GM12878 (cell line): Measurements from ENCODE around the gene RIOX2. TPM values are rescaled to one million over a fixed set of nuclear protein-coding genes. Genes with fewer than 3 reads are reported as not detected.

ENCODE experiments used
- ATAC-seq: fragments of 200-7000 bp; cut with Tn5 transposase; 3 replicates; pipeline ENCODE4 v1.9.1; 2020; ENCODE audit warnings: mild to moderate bottlenecking, moderate library complexity
- BruUV-seq: library from RNA; stranded (reverse); fragments of 400-500 nt; replicated peaks from 2 replicates; lab custom pipeline; 2021; lab: Mats Ljungman, UMichigan
- CTCF ChIA-PET: fragments of 300-600 bp; sonication (Branson Sonifier 250); formaldehyde crosslinking; extraction: SDS; loops from one replicate; lab custom pipeline; 2021; ENCODE audit warnings: inconsistent platforms; lab: Yijun Ruan, JAX
- POLR2A ChIA-PET: fragments of 350-600 bp; formaldehyde crosslinking; extraction: SDS; loops from one replicate; lab custom pipeline; 2021; ENCODE audit warnings: inconsistent platforms; lab: Charles Lee
- RAD21 ChIA-PET: fragments of 300-600 bp; sonication (Branson Sonifier 250); formaldehyde crosslinking; loops from one replicate; lab custom pipeline; 2023; ENCODE audit warnings: antibody characterized with exemption; ENCODE audit not compliant: unreplicated experiment; lab: Charles Lee
- SMC1A ChIA-PET: fragments of 300-600 bp; sonication (Branson Sonifier 250); formaldehyde crosslinking; loops from one replicate; lab custom pipeline; 2023; ENCODE audit not compliant: unreplicated experiment, uncharacterized antibody; lab: Charles Lee
- DNase-seq: peaks from one replicate; pipeline ENCODE4 v3.0.0-alpha.2; 2011; ENCODE audit warnings: low read depth, low spot score
- FAIRE-seq: peaks from 3 replicates; lab custom pipeline; 2011; peaks lifted over from hg19 to GRCh38; lab: Jason Lieb, UNC
- H2AFZ ChIP-seq: 2 replicates; pipeline ENCODE4 v1.6.0; 2011; ENCODE audit warnings: low read depth, low read length, control low read depth; ENCODE audit not compliant: control insufficient read depth
- H3K27ac ChIP-seq: 2 replicates; pipeline ENCODE4 v1.5.1; 2011; ENCODE audit warnings: control low read depth; ENCODE audit not compliant: control insufficient read depth, insufficient read depth
- H3K27me3 ChIP-seq, 2 experiments: replicated peaks in 1 of 2; 2 replicates each; pipeline versions ENCODE4 v1.6.0 to v1.6.1; 2011; ENCODE audit warnings: low read length in 1 of 2; ENCODE audit not compliant: control insufficient read depth in 2 of 2, insufficient read depth in 2 of 2
- H3K36me3 ChIP-seq, 2 experiments: 2 replicates each; pipeline ENCODE4 v1.5.1; 2011; ENCODE audit warnings: low read length in 1 of 2; ENCODE audit not compliant: control insufficient read depth in 2 of 2, insufficient read depth in 2 of 2
- H3K4me1 ChIP-seq: 2 replicates; pipeline ENCODE4 v1.6.1; 2011; ENCODE audit warnings: mild to moderate bottlenecking, low read length, moderate library complexity, mixed read lengths; ENCODE audit not compliant: control insufficient read depth, insufficient read depth
- H3K4me2 ChIP-seq: 2 replicates; pipeline ENCODE4 v1.6.0; 2011; ENCODE audit warnings: control low read depth; ENCODE audit not compliant: control insufficient read depth, insufficient read depth
- H3K4me3 ChIP-seq: fragments of 200-600 bp; sonication (generic); 2 replicates; pipeline ENCODE4 v1.5.1; 2016
- H3K79me2 ChIP-seq: 2 replicates; pipeline ENCODE4 v1.6.0; 2011; ENCODE audit warnings: low read length; ENCODE audit not compliant: control insufficient read depth, insufficient read depth
- H3K9ac ChIP-seq: 2 replicates; pipeline ENCODE4 v1.8.0; 2011; ENCODE audit warnings: low read length, control low read depth, mixed read lengths; ENCODE audit not compliant: control insufficient read depth, insufficient read depth
- H3K9me3 ChIP-seq: replicated peaks from 3 replicates; pipeline ENCODE4 v1.5.1; 2011; ENCODE audit warnings: mild to moderate bottlenecking, low read length; ENCODE audit not compliant: control insufficient read depth, insufficient read depth
- H4K20me1 ChIP-seq: 2 replicates; pipeline ENCODE4 v1.6.0; 2011; ENCODE audit not compliant: control insufficient read depth, insufficient read depth
- BHLHE40 ChIP-seq, 2 experiments: fragments of 450-650 bp in 1 of 2; IDR thresholded peaks; 2 replicates each; pipeline ENCODE4 v1.6.1; 2011 to 2017; ENCODE audit warnings: low read depth in 2 of 2, borderline replicate concordance in 1 of 2, improper control_type of control experiment in 1 of 2, low read length in 1 of 2, mild to moderate bottlenecking in 1 of 2
- FOS ChIP-seq: IDR thresholded peaks from 3 replicates; pipeline ENCODE4 v1.6.1; 2011; ENCODE audit warnings: borderline replicate concordance; ENCODE audit not compliant: insufficient read length; ENCODE audit errors: extremely low read depth
- IRF4 ChIP-seq: IDR thresholded peaks from 2 replicates; pipeline ENCODE4 v1.6.1; 2011; ENCODE audit warnings: low read depth, low read length
- NR2C1 ChIP-seq: fragments of 450-650 bp; IDR thresholded peaks from 2 replicates; pipeline ENCODE4 v1.6.1; 2017; ENCODE audit warnings: antibody characterized with exemption, mild to moderate bottlenecking, moderate library complexity
- WGBS: methylation state at CpG from one replicate; pipeline ENCODE4 v1.1.6; 2016; ENCODE audit warnings: low lambda C conversion rate; ENCODE audit not compliant: insufficient replicate concordance, insufficient coverage; ENCODE audit errors: missing lambda C conversion rate; 5-methylcytosine and 5-hydroxymethylcytosine counted together
- in situ Hi-C: fragments of 300-500 bp; cut with MboI; formaldehyde crosslinking; loops from 9 replicates; pipeline ENCODE4 v1.14.3; 2018; ENCODE audit warnings: mixed read lengths
- intact Hi-C: fragments of 100-400 bp; cut with micrococcal nuclease; formaldehyde crosslinking; loops from one replicate; pipeline ENCODE4 v1.14.2; 2022; ENCODE audit not compliant: unreplicated experiment
- polyA plus RNA-seq, 11 experiments: library from polyadenylated mRNA; depleted of rRNA in 4 of 11; unstranded in 6 of 11; stranded (reverse) in 5 of 11; fragments of >200 nt; fragmentation: Nextera tagmentation in 4 of 11; fragmentation: Illumina TruSeq in 1 of 11; extraction: Ambion mirVana in 4 of 11; extraction: Trizol in 1 of 11; gene quantifications; 1 replicate in 1 of 11; 2 replicates in 10 of 11; pipeline versions ENCODE4 v1.2.1 to v1.2.3, GENCODE V29; 2011 to 2016; ENCODE audit warnings: inconsistent platforms in 2 of 11, missing spikeins in 2 of 11, low read depth in 1 of 11
- total RNA-seq, 4 experiments: library from RNA; depleted of rRNA in 3 of 4; stranded (reverse); fragments of >200 nt in 3 of 4; fragmentation: Illumina TruSeq in 1 of 4; extraction: Trizol in 1 of 4; gene quantifications; 2 replicates each; pipeline versions ENCODE4 v1.2.1 to v1.2.3, GENCODE V29; 2013 to 2021
- TF ChIP-seq, protein P1 (sequence below): fragments of 450-650 bp; IDR thresholded peaks from 2 replicates; pipeline ENCODE4 v1.6.1; 2016; ENCODE audit warnings: mild to moderate bottlenecking
- TF ChIP-seq, protein P2 (sequence below), 3 experiments: IDR thresholded peaks in 2 of 3; conservative IDR thresholded peaks in 1 of 3; 2 replicates each; pipeline ENCODE4 v1.5.1; 2011; ENCODE audit warnings: low read depth in 3 of 3, low read length in 3 of 3, mild to moderate bottlenecking in 3 of 3, control low read depth in 2 of 3, moderate library complexity in 2 of 3, inconsistent platforms in 1 of 3, mixed read lengths in 1 of 3; ENCODE audit not compliant: control insufficient read depth in 2 of 3, insufficient read depth in 1 of 3; ENCODE audit errors: extremely low read depth in 1 of 3
- TF ChIP-seq, protein P3 (sequence below): IDR thresholded peaks from 2 replicates; pipeline ENCODE4 v1.6.1; 2011; ENCODE audit warnings: borderline replicate concordance, low read depth, mild to moderate bottlenecking, moderate library complexity, mixed read lengths, low read length; ENCODE audit not compliant: insufficient read depth; ENCODE audit errors: extremely low read length

Gene RIOX2
- total and polyA plus RNA-seq, 10 of the 15 experiments (the other 5 are each of a cell fraction or from before 2014, with no cell fraction given) = 24.1 to 52.6 (median 44.0) TPM

DNA sequence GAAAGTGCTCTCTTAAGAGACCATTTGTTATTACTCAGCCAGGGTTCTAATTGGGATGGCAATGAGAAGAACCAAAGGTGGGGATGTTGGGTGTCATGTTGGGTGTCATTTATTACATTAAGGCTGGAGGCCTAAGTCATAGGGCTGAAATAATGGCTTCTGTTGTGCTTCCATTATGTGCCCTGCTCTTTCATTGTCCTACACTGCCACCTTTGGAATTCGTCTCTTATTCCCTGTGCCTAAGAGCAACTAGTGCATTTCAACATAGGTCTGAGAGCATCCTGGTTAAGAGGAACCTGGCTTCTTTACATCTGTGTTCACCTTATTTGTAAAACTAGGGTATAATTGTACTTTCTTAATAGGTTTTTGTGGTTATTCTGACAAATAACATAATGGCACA, 32.2 kb downstream of the RIOX2 start:
- intact Hi-C loops = no loop called here
- no peaks in the 10 kb centered on the region for H3K79me2 ChIP-seq
- H3K4me1 ChIP-seq = no peaks in the 10 kb centered on the region
- no TSS peak for BruUV-seq
- no peaks in the 10 kb centered on the region for H3K27me3 ChIP-seq
- H2AFZ ChIP-seq = no peak overlapping the region
- no peaks in the 10 kb centered on the region for H3K9me3 ChIP-seq
- H3K9ac ChIP-seq = no peak overlapping the region
- in situ Hi-C loops = no loop called here
- ATAC-seq (no peak), FAIRE-seq (no peak), DNase-seq (no peak)
- H3K36me3 ChIP-seq = peaks cover 0 to 18% of the 10 kb centered on the region in 2 experiments; a peak in 2 of 4 replicates
- SMC1A ChIA-PET = no interaction called here
- H4K20me1 ChIP-seq = no peaks in the 10 kb centered on the region
- TF ChIP-seq, protein P1, sequence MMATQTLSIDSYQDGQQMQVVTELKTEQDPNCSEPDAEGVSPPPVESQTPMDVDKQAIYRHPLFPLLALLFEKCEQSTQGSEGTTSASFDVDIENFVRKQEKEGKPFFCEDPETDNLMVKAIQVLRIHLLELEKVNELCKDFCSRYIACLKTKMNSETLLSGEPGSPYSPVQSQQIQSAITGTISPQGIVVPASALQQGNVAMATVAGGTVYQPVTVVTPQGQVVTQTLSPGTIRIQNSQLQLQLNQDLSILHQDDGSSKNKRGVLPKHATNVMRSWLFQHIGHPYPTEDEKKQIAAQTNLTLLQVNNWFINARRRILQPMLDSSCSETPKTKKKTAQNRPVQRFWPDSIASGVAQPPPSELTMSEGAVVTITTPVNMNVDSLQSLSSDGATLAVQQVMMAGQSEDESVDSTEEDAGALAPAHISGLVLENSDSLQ = no peak
- TF ChIP-seq, protein P2, sequence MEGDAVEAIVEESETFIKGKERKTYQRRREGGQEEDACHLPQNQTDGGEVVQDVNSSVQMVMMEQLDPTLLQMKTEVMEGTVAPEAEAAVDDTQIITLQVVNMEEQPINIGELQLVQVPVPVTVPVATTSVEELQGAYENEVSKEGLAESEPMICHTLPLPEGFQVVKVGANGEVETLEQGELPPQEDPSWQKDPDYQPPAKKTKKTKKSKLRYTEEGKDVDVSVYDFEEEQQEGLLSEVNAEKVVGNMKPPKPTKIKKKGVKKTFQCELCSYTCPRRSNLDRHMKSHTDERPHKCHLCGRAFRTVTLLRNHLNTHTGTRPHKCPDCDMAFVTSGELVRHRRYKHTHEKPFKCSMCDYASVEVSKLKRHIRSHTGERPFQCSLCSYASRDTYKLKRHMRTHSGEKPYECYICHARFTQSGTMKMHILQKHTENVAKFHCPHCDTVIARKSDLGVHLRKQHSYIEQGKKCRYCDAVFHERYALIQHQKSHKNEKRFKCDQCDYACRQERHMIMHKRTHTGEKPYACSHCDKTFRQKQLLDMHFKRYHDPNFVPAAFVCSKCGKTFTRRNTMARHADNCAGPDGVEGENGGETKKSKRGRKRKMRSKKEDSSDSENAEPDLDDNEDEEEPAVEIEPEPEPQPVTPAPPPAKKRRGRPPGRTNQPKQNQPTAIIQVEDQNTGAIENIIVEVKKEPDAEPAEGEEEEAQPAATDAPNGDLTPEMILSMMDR (IDR thresholded peaks at IDR 0.05 in 2 of 3, conservative IDR thresholded peaks at IDR 0.05 in 1 of 3; ENCODE audit: control insufficient read depth in 2 of 3, extremely low read depth in 1 of 3, insufficient read depth in 1 of 3, low read depth in 3 of 3, low read length in 3 of 3) = peak in 1 of 3 experiments; percentile 7; a peak in 1 of 6 replicates
- no peak overlapping the region for H3K4me3 ChIP-seq
- H3K27ac ChIP-seq = no peak overlapping the region
- H3K4me2 ChIP-seq = no peak overlapping the region
- CTCF ChIA-PET = interaction anchor here (1.5 kb wide), 1 partner anchor 82 kb away, joined by 5 read pairs; no protein-coding TSS in a partner anchor
- RAD21 ChIA-PET = no interaction called here
- 93% methylated on average over 1 of the region's 1 CpG for WGBS
- POLR2A ChIA-PET = no interaction called here

DNA sequence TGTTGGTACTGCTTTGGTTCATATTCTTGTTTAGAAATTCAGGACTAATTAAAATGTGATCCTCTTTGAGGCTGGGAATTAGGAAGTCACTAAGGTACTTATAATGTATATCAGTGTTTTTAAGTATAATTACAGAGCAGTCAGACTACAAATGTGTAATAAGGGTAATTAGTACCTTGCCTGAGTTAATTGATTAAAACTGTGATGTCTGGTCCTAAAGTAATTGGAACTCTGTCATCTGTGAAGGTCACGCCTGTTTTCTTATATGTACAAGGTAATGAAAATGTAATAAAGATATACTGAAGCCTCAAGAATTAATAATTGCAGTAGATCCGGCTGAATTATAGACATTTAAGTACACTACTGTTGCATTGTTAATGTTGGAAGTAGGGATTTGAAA, 32.8 kb downstream of the RIOX2 start:
- Histone ChIP-seq H3K27ac (no peak overlapping the region), H4K20me1 (no peaks in the 10 kb centered on the region), H3K9me3 (no peaks in the 10 kb centered on the region), H3K9ac (no peak overlapping the region), H3K79me2 (no peaks in the 10 kb centered on the region), H3K4me3 (no peak overlapping the region), H3K27me3 (no peaks in the 10 kb centered on the region), H3K4me2 (no peak overlapping the region), H2AFZ (no peak overlapping the region), H3K36me3 (peaks cover 0 to 15% of the 10 kb centered on the region in 2 experiments; a peak in 2 of 4 replicates), H3K4me1 (no peaks in the 10 kb centered on the region)
- RAD21 ChIA-PET = no interaction called here
- no peak for TF ChIP-seq FOS
- no peak for TF ChIP-seq NR2C1
- TF ChIP-seq BHLHE40 (IDR thresholded peaks at IDR 0.05; ENCODE audit: borderline replicate concordance in 1 of 2, low read depth in 2 of 2, low read length in 1 of 2) = no peak
- TF ChIP-seq, protein P3, sequence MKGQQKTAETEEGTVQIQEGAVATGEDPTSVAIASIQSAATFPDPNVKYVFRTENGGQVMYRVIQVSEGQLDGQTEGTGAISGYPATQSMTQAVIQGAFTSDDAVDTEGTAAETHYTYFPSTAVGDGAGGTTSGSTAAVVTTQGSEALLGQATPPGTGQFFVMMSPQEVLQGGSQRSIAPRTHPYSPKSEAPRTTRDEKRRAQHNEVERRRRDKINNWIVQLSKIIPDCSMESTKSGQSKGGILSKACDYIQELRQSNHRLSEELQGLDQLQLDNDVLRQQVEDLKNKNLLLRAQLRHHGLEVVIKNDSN = no peak
- TF ChIP-seq IRF4 = no peak
- CTCF ChIA-PET = interaction anchor here (1.5 kb wide), 1 partner anchor 83 kb away, joined by 5 read pairs; no protein-coding TSS in a partner anchor
- ATAC-seq (no peak), DNase-seq (no peak), FAIRE-seq (no peak)
- WGBS = 77% methylated on average over 2 of the region's 2 CpGs
- POLR2A ChIA-PET = no interaction called here
- SMC1A ChIA-PET = no interaction called here
- intact Hi-C loops (no loop called here), in situ Hi-C loops (no loop called here)
- BruUV-seq = no TSS peak
